Adrenal gland (tissue), 12 donors: ENCODE data around the gene DPYD. TPM values are rescaled to one million over a fixed set of nuclear protein-coding genes. Genes with fewer than 3 reads are reported as not detected.

Experiments
- DNase-seq, 7 donors: peaks; one replicate each; pipeline ENCODE4 v3.0.0-alpha.2; 2019 to 2020
- H3K27ac ChIP-seq, 5 donors: fragments of 200-600 bp; sonication (generic) in 4 of 5; 1 replicate in 3 of 5; 2 replicates in 2 of 5; pipeline versions ENCODE4 v1.5.1 to v1.8.0; 2016 to 2020; ENCODE audit warnings: mild to moderate bottlenecking in 1 of 5
- H3K27me3 ChIP-seq: fragments of 200-600 bp; 2 replicates; pipeline ENCODE4 v1.8.0; 2021
- H3K36me3 ChIP-seq, 2 donors: fragments of 200-600 bp; replicated peaks in 1 of 2; 1 replicate in 1 of 2; 2 replicates in 1 of 2; pipeline versions ENCODE4 v1.5.1 to v1.8.0; 2018 to 2022
- H3K4me1 ChIP-seq, 2 donors: fragments of 200-600 bp; replicated peaks in 1 of 2; 1 replicate in 1 of 2; 2 replicates in 1 of 2; pipeline versions ENCODE4 v1.5.1 to v1.8.0; 2018 to 2021
- H3K4me3 ChIP-seq, 4 donors: fragments of 200-600 bp; sonication (generic) in 3 of 4; one replicate each; pipeline ENCODE4 v1.5.1; 2016 to 2018
- H3K9me3 ChIP-seq, 3 donors: fragments of 200-600 bp; sonication (generic) in 1 of 3; replicated peaks in 1 of 3; 1 replicate in 2 of 3; 2 replicates in 1 of 3; pipeline versions ENCODE4 v1.5.1 to v1.8.0; 2016 to 2021
- POLR2A ChIP-seq, 2 donors: fragments of 450-650 bp; IDR thresholded peaks; one replicate each; pipeline ENCODE4 v1.6.1; 2017; ENCODE audit warnings: antibody characterized with exemption in 2 of 2, mild to moderate bottlenecking in 2 of 2, moderate library complexity in 1 of 2
- WGBS, 4 donors: extraction: QIAGEN DNeasy Blood & Tissue Kit in 2 of 4; methylation state at CpG; one replicate each; pipeline versions ENCODE4 v1.1.5 to v1.1.7; 2013 to 2017; 5-methylcytosine and 5-hydroxymethylcytosine counted together
- intact Hi-C, 2 donors: fragments of 100-400 bp; cut with DNase I; formaldehyde crosslinking; loops; one replicate each; pipeline versions ENCODE4 v1.14.1 to v1.15.0; 2022 to 2023
- polyA plus RNA-seq, 3 donors: library from polyadenylated mRNA; stranded (reverse); fragments of 200-250 nt in 2 of 3; fragments of 350-450 nt in 1 of 3; fragmentation: Illumina TruSeq in 1 of 3; extraction: RNeasy Lipid Tissue Mini Kit (QIAGEN cat#74804) in 1 of 3; gene quantifications; one replicate each; pipeline ENCODE4 v1.2.3, GENCODE V29; 2013 to 2014
- total RNA-seq, 9 donors: library from RNA; depleted of rRNA in 4 of 9; stranded (reverse); fragments of >200 nt in 4 of 9; fragments of 120-200 nt in 1 of 9; fragmentation: NEBNext Ultra II Directional in 1 of 9; extraction: Animal tissue kit (Norgen Biotek cat#: 25700) in 1 of 9; gene quantifications; one replicate each; pipeline versions ENCODE4 v1.1.0 to v1.2.4, GENCODE V29; 2013 to 2023
- TF ChIP-seq, protein P1 (sequence below), 6 experiments: fragments of 450-650 bp in 4 of 6; fragments of 200-600 bp in 2 of 6; sonication (generic) in 1 of 6; IDR thresholded peaks; 1 replicate in 5 of 6; 2 replicates in 1 of 6; pipeline versions ENCODE4 v1.5.1 to v1.8.0; 2016 to 2021; ENCODE audit warnings: antibody characterized with exemption in 6 of 6, mild to moderate bottlenecking in 2 of 6, moderate library complexity in 1 of 6
- donor health status: healthy with polysubstance abuse.
- donor health status: Bipolar disorder and iron deficiency.
- donor health status: DM: yes; HTN: yes; CAD: no.
- donor health status: DM: no; HTN: no; CAD: no.
- donor health status: DM: no; HTN: no; CAD: no.
- donor health status: DM: yes; HTN: yes; CAD: no.

Gene DPYD
- total and polyA plus RNA-seq, 12 donors: 6.6 to 73.1 (median 30.2) TPM

DNA sequence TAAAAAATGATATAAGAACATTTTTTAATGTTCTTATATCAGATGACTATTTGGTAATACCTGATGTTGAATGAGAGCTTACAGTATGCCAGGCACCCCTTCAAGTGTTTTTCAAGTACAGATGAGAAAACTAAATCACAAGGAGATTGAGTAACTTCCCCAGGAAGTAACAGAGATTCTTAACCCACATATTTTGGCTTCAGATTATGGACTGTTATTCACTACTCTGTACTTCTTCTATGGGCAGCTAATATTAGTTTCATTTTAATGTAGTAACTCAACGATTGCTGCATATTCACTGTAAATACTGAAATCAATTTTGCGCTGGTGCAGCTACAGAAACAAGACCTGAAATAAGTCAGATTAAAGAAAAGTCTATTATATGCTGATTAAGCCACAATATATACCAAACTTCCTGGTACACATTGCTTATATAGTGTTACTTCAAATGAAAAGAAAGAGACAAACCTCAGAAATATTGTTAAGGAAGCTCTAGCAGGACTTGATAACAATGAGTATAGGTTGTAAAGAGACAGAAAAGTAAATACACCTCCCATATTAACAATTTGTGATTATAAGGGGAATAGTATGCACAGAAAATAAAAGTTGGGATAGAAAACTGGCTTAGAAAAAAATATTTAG is 19.7 kb downstream of the DPYD start:
- Histone ChIP-seq H3K9me3 (no peaks in the 10 kb centered on the region), H3K4me3 (no peak overlapping the region), H3K36me3 (no peaks in the 10 kb centered on the region), H3K4me1 (peaks cover 0 to 34% of the 10 kb centered on the region in 2 donors), H3K27ac (no peak overlapping the region), H3K27me3 (no peaks in the 10 kb centered on the region)
- intact Hi-C loops: no loop called here
- DNase-seq: no peak
- TF ChIP-seq, protein P1, sequence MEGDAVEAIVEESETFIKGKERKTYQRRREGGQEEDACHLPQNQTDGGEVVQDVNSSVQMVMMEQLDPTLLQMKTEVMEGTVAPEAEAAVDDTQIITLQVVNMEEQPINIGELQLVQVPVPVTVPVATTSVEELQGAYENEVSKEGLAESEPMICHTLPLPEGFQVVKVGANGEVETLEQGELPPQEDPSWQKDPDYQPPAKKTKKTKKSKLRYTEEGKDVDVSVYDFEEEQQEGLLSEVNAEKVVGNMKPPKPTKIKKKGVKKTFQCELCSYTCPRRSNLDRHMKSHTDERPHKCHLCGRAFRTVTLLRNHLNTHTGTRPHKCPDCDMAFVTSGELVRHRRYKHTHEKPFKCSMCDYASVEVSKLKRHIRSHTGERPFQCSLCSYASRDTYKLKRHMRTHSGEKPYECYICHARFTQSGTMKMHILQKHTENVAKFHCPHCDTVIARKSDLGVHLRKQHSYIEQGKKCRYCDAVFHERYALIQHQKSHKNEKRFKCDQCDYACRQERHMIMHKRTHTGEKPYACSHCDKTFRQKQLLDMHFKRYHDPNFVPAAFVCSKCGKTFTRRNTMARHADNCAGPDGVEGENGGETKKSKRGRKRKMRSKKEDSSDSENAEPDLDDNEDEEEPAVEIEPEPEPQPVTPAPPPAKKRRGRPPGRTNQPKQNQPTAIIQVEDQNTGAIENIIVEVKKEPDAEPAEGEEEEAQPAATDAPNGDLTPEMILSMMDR (IDR thresholded peaks at IDR 0.05): no peak
- no peak for TF ChIP-seq POLR2A (IDR thresholded peaks at IDR 0.05)
- 64 to 75% (median 68%) methylated on average over 2 of the region's 2 CpGs for WGBS, 4 donors

DNA sequence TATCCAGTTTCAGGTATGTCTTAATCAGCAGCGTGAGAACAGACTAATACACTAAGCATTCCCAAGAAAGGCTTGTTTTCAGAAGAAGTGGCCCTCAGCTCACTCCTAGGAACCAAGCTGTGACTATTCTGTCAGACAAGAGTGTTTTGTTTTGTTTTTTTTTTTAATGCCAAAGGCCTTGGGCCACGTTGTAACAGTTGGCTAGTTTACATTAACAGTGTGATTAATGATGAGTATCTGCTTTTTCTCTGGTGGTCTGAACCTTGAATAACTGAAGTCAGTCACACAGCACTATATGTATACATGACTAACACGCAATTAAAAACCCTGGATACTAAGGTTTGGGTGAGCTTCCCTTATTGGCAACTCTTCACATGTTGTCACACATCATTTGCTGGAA is 21.9 kb downstream of the DPYD start:
- Histone ChIP-seq H3K27me3 (no peaks in the 10 kb centered on the region), H3K4me3 (no peak overlapping the region), H3K9me3 (no peaks in the 10 kb centered on the region), H3K27ac (no peak overlapping the region), H3K4me1 (peaks cover 0 to 15% of the 10 kb centered on the region in 2 donors), H3K36me3 (no peaks in the 10 kb centered on the region)
- DNase-seq: no peak
- 70 to 81% (median 72%) methylated on average over 3 of the region's 3 CpGs for WGBS, 4 donors
- intact Hi-C loops: no loop called here
- TF ChIP-seq, protein P1 (IDR thresholded peaks at IDR 0.05): no peak
- TF ChIP-seq POLR2A (IDR thresholded peaks at IDR 0.05): no peak

DNA sequence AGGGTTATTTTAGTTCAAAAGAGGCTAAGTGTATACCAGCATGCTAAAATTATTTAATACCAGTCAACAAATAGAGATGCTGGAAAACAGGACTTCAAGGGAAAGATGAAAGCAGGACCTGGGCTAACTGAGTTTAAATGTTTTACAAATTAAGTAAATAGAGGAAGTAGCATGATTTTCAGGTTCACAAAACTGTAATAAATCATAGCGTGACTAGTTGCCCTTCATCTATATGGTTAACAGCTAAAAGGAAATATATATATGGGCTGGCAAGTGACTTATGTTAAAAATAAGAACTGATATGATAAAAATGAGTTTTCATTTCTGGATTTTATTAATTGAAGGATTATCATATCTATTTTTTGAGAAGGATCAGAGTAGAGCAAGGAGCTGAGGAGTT is 25.6 kb downstream of the DPYD start:
- Histone ChIP-seq H3K4me3 (no peak overlapping the region), H3K27me3 (no peaks in the 10 kb centered on the region), H3K4me1 (no peaks in the 10 kb centered on the region), H3K9me3 (peaks cover 0 to 5% (median 0%) of the 10 kb centered on the region in 3 donors), H3K36me3 (no peaks in the 10 kb centered on the region), H3K27ac (no peak overlapping the region)
- 80 to 84% (median 82%) methylated on average over 1 of the region's 1 CpG for WGBS, 4 donors
- DNase-seq: no peak
- no peak for TF ChIP-seq POLR2A (IDR thresholded peaks at IDR 0.05)
- TF ChIP-seq, protein P1 (IDR thresholded peaks at IDR 0.05): no peak
- intact Hi-C loops: no loop called here

DNA sequence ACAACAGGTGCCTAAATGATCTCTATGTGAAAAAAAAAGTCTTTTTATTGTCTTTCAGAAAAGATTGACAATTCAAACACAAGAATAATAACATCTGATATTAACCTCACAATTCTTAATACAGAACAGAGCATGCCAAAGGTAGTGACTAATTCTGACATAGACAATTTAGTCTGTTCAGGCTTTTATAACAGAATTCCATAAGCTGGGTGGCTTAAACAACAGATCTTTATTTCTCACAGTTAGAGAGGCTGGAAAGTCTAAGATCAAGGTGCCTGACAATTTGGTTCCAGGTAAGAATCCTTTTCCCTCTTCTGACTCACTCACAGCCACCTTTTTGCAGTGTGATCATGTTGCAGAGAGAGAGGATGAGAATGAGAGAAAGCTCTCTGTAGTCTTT is 27.0 kb downstream of the DPYD start:
- intact Hi-C loops: no loop called here
- no peak for DNase-seq
- H3K36me3 ChIP-seq: no peaks in the 10 kb centered on the region

More for the DNA sequence above, 27.0 kb downstream of the DPYD start:
- no peak overlapping the region for H3K27ac ChIP-seq
- no peaks in the 10 kb centered on the region for H3K27me3 ChIP-seq
- H3K4me1 ChIP-seq: no peaks in the 10 kb centered on the region
- no peak for TF ChIP-seq POLR2A (IDR thresholded peaks at IDR 0.05)
- TF ChIP-seq, protein P1 (IDR thresholded peaks at IDR 0.05): no peak
- peaks cover 0 to 14% (median 0%) of the 10 kb centered on the region in 3 donors for H3K9me3 ChIP-seq
- no peak overlapping the region for H3K4me3 ChIP-seq
